H1 (cell line): ENCODE data around the gene POC1B. TPM values are rescaled to one million over a fixed set of nuclear protein-coding genes. Genes with fewer than 3 reads are reported as not detected.

Experiments used
- BACH1 ChIP-seq: IDR thresholded peaks from 2 replicates; pipeline ENCODE4 v1.6.1; 2012; ENCODE audit warnings: low read length, improper control_type of control experiment
- BCL11A ChIP-seq, 2 experiments: IDR thresholded peaks; one replicate each; pipeline ENCODE4 v1.6.1; 2011; ENCODE audit warnings: low read depth in 2 of 2, low read length in 2 of 2, mild to moderate bottlenecking in 2 of 2
- BRCA1 ChIP-seq: IDR thresholded peaks from 2 replicates; pipeline ENCODE4 v1.6.1; 2012; ENCODE audit warnings: low read depth, low read length, improper control_type of control experiment
- KDM4A ChIP-seq: IDR thresholded peaks from one replicate; pipeline ENCODE4 v1.7.1; 2012; ENCODE audit warnings: low read depth, mild to moderate bottlenecking, moderate library complexity, low read length, inconsistent platforms; ENCODE audit not compliant: severe bottlenecking
- MAX ChIP-seq: IDR thresholded peaks from 2 replicates; pipeline ENCODE4 v1.6.1; 2012; ENCODE audit warnings: inconsistent platforms
- PHF8 ChIP-seq: fragments of 200-600 bp; sonication (generic); conservative IDR thresholded peaks from 2 replicates; pipeline ENCODE4 v1.7.1; 2012; ENCODE audit warnings: low read depth, mild to moderate bottlenecking, inconsistent platforms, low read length, moderate library complexity
- POLR2A ChIP-seq, 2 experiments: IDR thresholded peaks; 1 replicate in 1 of 2; 2 replicates in 1 of 2; pipeline ENCODE4 v1.6.1; 2011; ENCODE audit warnings: low read depth in 2 of 2, low read length in 2 of 2, mild to moderate bottlenecking in 2 of 2; ENCODE audit errors: control extremely low read depth in 1 of 2
- RNF2 ChIP-seq: fragments of 200-900, 300-1000 bp; sonication (generic); IDR thresholded peaks from 2 replicates; pipeline ENCODE4 v1.7.1; 2016; ENCODE audit warnings: borderline replicate concordance, low read depth, mild to moderate bottlenecking, antibody characterized with exemption, low read length; ENCODE audit not compliant: poor library complexity, severe bottlenecking; ENCODE audit errors: missing control alignments
- TAF1 ChIP-seq: IDR thresholded peaks from 2 replicates; pipeline ENCODE4 v1.6.1; 2011; ENCODE audit warnings: mild to moderate bottlenecking, low read depth, low read length
- polyA plus RNA-seq, 7 experiments: library from polyadenylated mRNA; depleted of rRNA in 3 of 7; stranded (reverse) in 5 of 7; unstranded in 2 of 7; fragments of >200 nt in 5 of 7; fragments of 200-250 nt in 2 of 7; gene quantifications; 1 replicate in 5 of 7; 2 replicates in 1 of 7; 4 replicates in 1 of 7; pipeline versions ENCODE4 v1.2.1 to v1.2.3, GENCODE V29; 2011 to 2013; ENCODE audit warnings: missing spikeins in 2 of 7, mixed read lengths in 2 of 7
- total RNA-seq: library from RNA; stranded (reverse); fragmentation: NEBNext Ultra II Directional; extraction: Animal tissue kit (Norgen Biotek cat#: 25700); gene quantifications from 2 replicates; pipeline ENCODE4 v1.2.1, GENCODE V29; 2021

Gene POC1B
- total and polyA plus RNA-seq, 2 of the 8 experiments (the other 6 are each of a cell fraction or from before 2014, with no cell fraction given) = 7.5 to 16.3 TPM

DNA sequence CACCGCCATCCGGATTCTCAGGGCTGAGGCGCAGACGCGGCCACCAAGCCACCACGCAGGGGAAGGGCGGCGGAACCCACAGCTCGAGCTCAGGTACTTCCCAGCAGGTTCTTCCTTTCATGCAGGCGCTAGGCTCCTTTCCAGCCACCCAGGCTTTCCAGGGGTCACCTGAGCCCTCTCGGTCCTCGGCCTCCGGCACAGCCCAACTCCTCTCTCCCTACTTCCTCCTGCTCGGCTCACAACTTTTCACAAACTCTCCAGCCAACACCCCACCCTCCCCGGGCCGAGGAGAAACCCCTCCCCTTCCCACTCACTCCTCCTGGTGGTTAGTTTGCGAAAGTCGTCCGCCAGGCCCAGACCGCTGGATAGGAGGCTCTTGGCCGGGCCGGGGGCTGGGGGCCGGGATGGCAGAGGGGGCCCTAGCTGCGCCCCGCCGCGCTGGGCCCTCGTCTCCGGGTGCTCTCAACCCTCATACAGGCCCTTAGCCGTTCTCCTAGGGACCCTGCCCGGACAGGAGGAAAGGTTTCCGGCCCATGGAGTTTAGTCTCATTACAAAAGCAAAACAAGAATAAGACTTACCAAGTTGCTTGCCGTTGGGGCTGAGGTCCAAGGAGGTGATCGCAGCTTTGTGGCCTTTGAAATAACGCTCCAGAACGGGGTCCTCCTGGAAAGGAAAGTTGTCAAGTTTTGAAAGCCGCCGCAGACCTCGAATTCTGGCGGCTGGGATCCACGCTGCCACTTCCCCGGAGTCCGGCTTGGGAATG, 1.1 kb downstream of the POC1B start, which contains the start of gene GALNT4 (continued):
- no peak for TF ChIP-seq BCL11A (IDR thresholded peaks at IDR 0.05; ENCODE audit: low read depth in 2 of 2, low read length in 2 of 2)
- TF ChIP-seq TAF1 = peak; percentile 59; the same call in 1 of the 2 replicates
- no peak for TF ChIP-seq BRCA1
- no peak for TF ChIP-seq RNF2
- TF ChIP-seq PHF8 = peak; percentile 51; the same call in 1 of the 2 replicates
- peak in 1 of 2 experiments; percentile 66; a peak in 1 of 3 replicates for TF ChIP-seq POLR2A (IDR thresholded peaks at IDR 0.05; ENCODE audit: control extremely low read depth in 1 of 2, low read depth in 2 of 2, low read length in 2 of 2)
- TF ChIP-seq BACH1 = 0 out of 2 replicates have a peak, but pooled peaks have one; percentile 20
- TF ChIP-seq KDM4A = peak; percentile 8
- no peak for TF ChIP-seq MAX
